ENCODE results near the gene UGT1A8. TPM values are rescaled to one million over a fixed set of nuclear protein-coding genes. Genes with fewer than 3 reads are reported as not detected.

UGT1A8 gene
- polyA plus RNA-seq, 1 donor, result not detected

GRCh38 chr2:233818639-233819621, 201.5 kb downstream of the UGT1A8 start:
- no peak for DNase-seq (ENCODE audit: low read depth)

- DNase-seq (ENCODE audit: low read depth), result no peak
Measured at GRCh38 chr2:233819884-233820773, 202.7 kb downstream of the UGT1A8 start.

GRCh38 chr2:233820774-233821105, 203.3 kb downstream of the UGT1A8 start:
- no peak for DNase-seq (ENCODE audit: low read depth)

- no peak for DNase-seq (ENCODE audit: low read depth)
Measured at GRCh38 chr2:233821196-233821595, 203.8 kb downstream of the UGT1A8 start.

- DNase-seq (ENCODE audit: low read depth), result no peak
Measured at GRCh38 chr2:233821709-233822100, 204.3 kb downstream of the UGT1A8 start.

GRCh38 chr2:233822101-233822771, 204.8 kb downstream of the UGT1A8 start:
- no peak for DNase-seq (ENCODE audit: low read depth)

Other genes starting within 250 kb of the UGT1A8 start
- 21.3 TPM for gene USP40, start 50.9 kb upstream of the UGT1A8 start, polyA plus RNA-seq (ENCODE audit: insufficient read length)
- not detected for gene UGT1A10, start 18.8 kb downstream of the UGT1A8 start, polyA plus RNA-seq (ENCODE audit: insufficient read length)
- not detected for gene UGT1A9, start 54.3 kb downstream of the UGT1A8 start, polyA plus RNA-seq (ENCODE audit: insufficient read length)
- not detected for gene UGT1A7, start 64.3 kb downstream of the UGT1A8 start, polyA plus RNA-seq (ENCODE audit: insufficient read length)
- not detected for gene UGT1A6, start 75.3 kb downstream of the UGT1A8 start, polyA plus RNA-seq (ENCODE audit: insufficient read length)
- gene UGT1A5, start 95.3 kb downstream of the UGT1A8 start, polyA plus RNA-seq (ENCODE audit: insufficient read length), result not detected
- gene UGT1A4, start 101.1 kb downstream of the UGT1A8 start, polyA plus RNA-seq (ENCODE audit: insufficient read length), result not detected
- not detected for gene UGT1A3, start 111.4 kb downstream of the UGT1A8 start, polyA plus RNA-seq (ENCODE audit: insufficient read length)
- gene UGT1A1, start 142.6 kb downstream of the UGT1A8 start, polyA plus RNA-seq (ENCODE audit: insufficient read length), result 0.08 TPM
- not detected for gene MROH2A, start 160.7 kb downstream of the UGT1A8 start, polyA plus RNA-seq (ENCODE audit: insufficient read length)
- 10.0 TPM for gene HJURP, start 236.9 kb downstream of the UGT1A8 start, polyA plus RNA-seq (ENCODE audit: insufficient read length)